ENCODE measurements around the gene STRA8. TPM values are rescaled to one million over a fixed set of nuclear protein-coding genes. Genes with fewer than 3 reads are reported as not detected.

STRA8 gene
- not detected for total RNA-seq

GRCh38 chr7:135233570-135233969 lies at the start of gene STRA8:
STRA8 (plus strand) TSS chr7:135233838; CDS start chr7:135240525, 6,687 bp downstream.
- CTCF ChIA-PET = no interaction called here
- H3K27ac Mint-ChIP-seq = no peak within 1 kb of the TSS
- DNase-seq (no peak), ATAC-seq (no peak)
- H3K27me3 Mint-ChIP-seq = no peaks in the 10 kb centered on the region
- peaks cover 7% of the 10 kb centered on the region for H3K4me1 Mint-ChIP-seq
- no peak within 1 kb of the TSS for H3K4me3 Mint-ChIP-seq
- no peaks in the 10 kb centered on the region for H3K36me3 Mint-ChIP-seq
- H3K9me3 Mint-ChIP-seq (ENCODE audit: low read depth) = no peaks in the 10 kb centered on the region

- peaks cover 16% of the 10 kb centered on the region for H3K4me1 Mint-ChIP-seq
- no peak overlapping the region for H3K4me3 Mint-ChIP-seq
- peaks cover 20% of the 10 kb centered on the region for H3K9me3 Mint-ChIP-seq (ENCODE audit: low read depth)
- CTCF ChIA-PET = no interaction called here
- no peak overlapping the region for H3K27ac Mint-ChIP-seq
- no peaks in the 10 kb centered on the region for H3K27me3 Mint-ChIP-seq
- DNase-seq (peak; percentile 9), ATAC-seq (no peak)
- peaks cover 67% of the 10 kb centered on the region for H3K36me3 Mint-ChIP-seq
These were observed 49.3 kb upstream of the STRA8 start for GRCh38 chr7:135184254-135184841.

DNA sequence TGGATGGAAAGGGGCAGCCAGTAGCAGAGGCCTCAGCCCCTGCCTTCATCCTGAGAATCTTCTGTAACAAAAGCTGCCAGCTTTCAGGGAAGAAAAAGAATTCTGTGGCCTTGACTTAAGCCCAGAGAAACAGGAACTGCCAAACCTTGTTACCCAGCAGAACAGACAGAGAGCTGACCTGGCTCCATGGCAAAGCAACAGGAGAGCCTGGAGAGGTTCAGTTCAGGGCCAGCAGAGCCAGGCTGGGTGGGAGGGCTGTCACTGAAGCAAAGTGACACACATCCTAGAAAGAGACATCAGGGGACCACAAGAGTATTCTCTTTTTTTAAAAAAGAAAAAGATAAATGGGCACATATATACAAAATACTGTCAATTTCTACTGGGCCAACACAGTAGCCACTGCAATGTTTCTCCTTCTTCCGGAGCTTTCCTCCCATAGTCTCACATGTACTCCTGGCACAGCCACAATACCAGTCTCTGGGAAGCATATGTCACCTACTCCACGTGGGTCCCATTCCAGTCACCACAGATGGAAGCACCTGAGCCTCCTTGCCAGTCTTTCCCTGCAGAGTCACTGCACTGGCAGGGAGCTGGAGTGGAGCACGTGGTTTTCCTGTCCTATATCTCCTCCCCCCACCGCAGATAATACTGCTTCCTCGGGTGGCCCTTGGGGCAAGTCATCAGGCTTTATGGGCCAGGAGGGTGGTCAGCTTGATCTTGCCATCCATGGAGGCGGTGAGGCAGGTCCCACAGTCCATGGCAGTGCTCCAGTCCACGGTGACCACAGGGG lies 48.0 kb upstream of the STRA8 start:
- Mint-ChIP-seq H3K27ac (no peak overlapping the region), H3K9me3 (ENCODE audit: low read depth) (peaks cover 18% of the 10 kb centered on the region), H3K4me1 (peaks cover 16% of the 10 kb centered on the region), H3K36me3 (peaks cover 62% of the 10 kb centered on the region), H3K4me3 (no peak overlapping the region), H3K27me3 (no peaks in the 10 kb centered on the region)
- no peak for ATAC-seq
- CTCF ChIA-PET = interaction anchor here (1.1 to 1.2 kb wide), 2 partner anchors 17 to 75 kb away, joined by 3 read pairs; no protein-coding TSS in a partner anchor
- DNase-seq = peak; percentile 35

DNA sequence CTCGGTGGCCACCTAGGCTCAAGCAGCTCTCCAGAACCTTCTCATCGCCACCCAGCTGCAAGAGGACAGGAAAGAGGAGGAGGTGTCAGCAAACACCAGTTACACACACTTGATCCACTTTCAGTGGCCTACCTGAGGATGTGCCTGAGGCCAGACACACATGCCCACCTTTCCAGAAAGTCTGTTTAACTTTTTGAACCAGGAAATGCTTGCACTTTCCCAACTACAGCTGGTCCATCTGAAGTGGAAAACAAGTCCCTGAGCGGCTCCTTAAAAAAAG lies 47.4 kb upstream of the STRA8 start:
- Mint-ChIP-seq H3K9me3 (ENCODE audit: low read depth) (peaks cover 16% of the 10 kb centered on the region), H3K4me1 (peaks cover 16% of the 10 kb centered on the region), H3K36me3 (peaks cover 61% of the 10 kb centered on the region), H3K27me3 (no peaks in the 10 kb centered on the region), H3K4me3 (no peak overlapping the region), H3K27ac (no peak overlapping the region)
- CTCF ChIA-PET = interaction anchor here (1.1 to 1.2 kb wide), 2 partner anchors 17 to 76 kb away, joined by 3 read pairs; no protein-coding TSS in a partner anchor
- ATAC-seq (no peak), DNase-seq (no peak)

DNA sequence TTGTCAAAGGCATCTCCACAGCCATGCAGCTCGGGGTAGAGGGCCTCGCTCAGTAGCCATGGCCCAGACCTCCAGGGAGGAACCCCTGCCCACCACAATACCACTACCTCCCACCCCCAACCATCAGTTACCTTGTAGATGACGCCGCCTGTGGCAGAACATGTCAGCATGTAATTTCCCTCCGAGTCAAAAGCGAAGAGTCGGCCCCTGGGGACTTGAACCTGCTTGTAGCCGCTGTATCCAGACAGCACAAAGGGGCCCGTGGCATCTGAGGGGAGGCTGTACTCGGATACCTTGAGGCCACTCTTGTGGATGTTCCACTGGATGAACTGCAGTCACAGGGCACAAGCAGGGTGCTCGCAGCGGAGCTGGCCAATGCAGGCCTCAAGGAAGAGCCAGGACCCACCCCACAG lies 46.8 kb upstream of the STRA8 start:
- Mint-ChIP-seq H3K27ac (no peak overlapping the region), H3K27me3 (no peaks in the 10 kb centered on the region), H3K36me3 (peaks cover 59% of the 10 kb centered on the region), H3K4me3 (no peak overlapping the region), H3K4me1 (peaks cover 16% of the 10 kb centered on the region), H3K9me3 (ENCODE audit: low read depth) (peaks cover 10% of the 10 kb centered on the region)
- DNase-seq = peak; percentile 43
- CTCF ChIA-PET = interaction anchor here (1.2 kb wide), 1 partner anchor 18 kb away, joined by 3 read pairs; no protein-coding TSS in a partner anchor
- ATAC-seq = no peak

DNA sequence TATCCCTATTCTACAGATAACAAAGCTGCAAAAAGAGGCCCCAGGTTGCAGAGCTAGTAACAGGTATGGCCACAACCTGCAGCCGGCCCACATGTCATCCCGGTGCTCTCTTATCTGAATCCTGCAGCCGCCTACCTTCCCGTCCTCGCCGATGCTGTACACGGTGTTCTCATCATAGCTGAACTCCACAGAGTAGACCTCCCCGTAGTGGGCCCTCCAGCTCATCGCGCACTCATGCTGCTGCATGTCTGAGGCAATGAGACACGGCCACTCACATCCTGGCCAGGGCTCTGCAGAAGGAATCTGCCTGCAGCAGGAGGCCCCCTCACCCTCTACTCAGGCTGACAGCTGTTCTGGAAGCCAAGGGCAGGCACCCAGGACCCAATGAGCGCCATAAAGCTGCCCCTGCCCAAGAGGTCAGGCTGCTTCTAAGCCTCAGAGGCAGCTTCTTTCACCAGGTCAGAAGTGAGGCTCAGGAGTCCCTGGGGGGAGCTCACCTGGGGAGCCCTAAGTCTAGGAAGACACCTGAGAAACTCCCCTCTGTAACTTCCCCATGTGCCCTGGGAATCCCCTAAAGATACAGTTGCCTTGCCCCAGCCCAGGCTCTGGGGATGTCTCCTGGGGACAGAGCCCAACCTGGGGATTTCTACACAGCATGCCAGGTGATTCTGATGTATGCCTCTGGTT lies 45.2 kb upstream of the STRA8 start:
- H3K27me3 Mint-ChIP-seq = no peaks in the 10 kb centered on the region
- no peak overlapping the region for H3K4me3 Mint-ChIP-seq
- ATAC-seq (no peak), DNase-seq (peak; percentile 9)
- peaks cover 16% of the 10 kb centered on the region for H3K4me1 Mint-ChIP-seq
- H3K9me3 Mint-ChIP-seq (ENCODE audit: low read depth) = peaks cover 2% of the 10 kb centered on the region
- no peak overlapping the region for H3K27ac Mint-ChIP-seq
- CTCF ChIA-PET = no interaction called here
- H3K36me3 Mint-ChIP-seq = peaks cover 49% of the 10 kb centered on the region

GRCh38 chr7:135189221-135189662 lies 44.4 kb upstream of the STRA8 start:
- Mint-ChIP-seq H3K27me3 (no peaks in the 10 kb centered on the region), H3K9me3 (ENCODE audit: low read depth) (no peaks in the 10 kb centered on the region), H3K36me3 (peaks cover 41% of the 10 kb centered on the region), H3K4me3 (no peak overlapping the region), H3K4me1 (peaks cover 16% of the 10 kb centered on the region), H3K27ac (no peak overlapping the region)
- CTCF ChIA-PET = no interaction called here
- ATAC-seq (no peak), DNase-seq (peak; percentile 12)

- no peak for ATAC-seq
- H3K27me3 Mint-ChIP-seq = no peaks in the 10 kb centered on the region
- peak; percentile 8 for DNase-seq
- H3K9me3 Mint-ChIP-seq (ENCODE audit: low read depth) = no peaks in the 10 kb centered on the region
- H3K36me3 Mint-ChIP-seq = peaks cover 35% of the 10 kb centered on the region
- peaks cover 16% of the 10 kb centered on the region for H3K4me1 Mint-ChIP-seq
- H3K4me3 Mint-ChIP-seq = no peak overlapping the region
- no peak overlapping the region for H3K27ac Mint-ChIP-seq
- CTCF ChIA-PET = no interaction called here
These were observed 43.7 kb upstream of the STRA8 start for GRCh38 chr7:135189961-135190360.

GRCh38 chr7:135190703-135191102 lies 42.9 kb upstream of the STRA8 start:
- H3K9me3 Mint-ChIP-seq (ENCODE audit: low read depth) = no peaks in the 10 kb centered on the region
- no peak for DNase-seq
- no peaks in the 10 kb centered on the region for H3K27me3 Mint-ChIP-seq
- H3K27ac Mint-ChIP-seq = no peak overlapping the region
- H3K4me3 Mint-ChIP-seq = no peak overlapping the region
- H3K36me3 Mint-ChIP-seq = peaks cover 29% of the 10 kb centered on the region
- peaks cover 16% of the 10 kb centered on the region for H3K4me1 Mint-ChIP-seq
- ATAC-seq = no peak
- CTCF ChIA-PET = no interaction called here

GRCh38 chr7:135192914-135193536 lies 40.6 kb upstream of the STRA8 start:
- no peaks in the 10 kb centered on the region for H3K9me3 Mint-ChIP-seq (ENCODE audit: low read depth)
- no peaks in the 10 kb centered on the region for H3K27me3 Mint-ChIP-seq
- ATAC-seq = no peak
- no peak for DNase-seq
- peaks cover 13% of the 10 kb centered on the region for H3K36me3 Mint-ChIP-seq
- H3K4me1 Mint-ChIP-seq = no peaks in the 10 kb centered on the region
- CTCF ChIA-PET = no interaction called here
- H3K27ac Mint-ChIP-seq = no peak overlapping the region
- no peak overlapping the region for H3K4me3 Mint-ChIP-seq

GRCh38 chr7:135193615-135194081 lies 40.0 kb upstream of the STRA8 start:
- CTCF ChIA-PET = interaction anchor here (1.0 kb wide), 1 partner anchor 24 kb away, joined by 3 read pairs; the partner anchor contains the start of gene CYREN
- peaks cover 11% of the 10 kb centered on the region for H3K36me3 Mint-ChIP-seq

GRCh38 chr7:135194494-135195095 lies 39.0 kb upstream of the STRA8 start:
- no peak for ATAC-seq
- CTCF ChIA-PET = interaction anchor here (1.0 kb wide), 1 partner anchor 25 kb away, joined by 3 read pairs; the partner anchor contains the start of gene CYREN
- no peaks in the 10 kb centered on the region for H3K27me3 Mint-ChIP-seq

More at GRCh38 chr7:135193615-135194081, 40.0 kb upstream of the STRA8 start:
- H3K4me1 Mint-ChIP-seq = no peaks in the 10 kb centered on the region
- DNase-seq (peak; percentile 33), ATAC-seq (no peak)
- H3K4me3 Mint-ChIP-seq = no peak overlapping the region
- H3K27me3 Mint-ChIP-seq = no peaks in the 10 kb centered on the region
- H3K27ac Mint-ChIP-seq = no peak overlapping the region
- no peaks in the 10 kb centered on the region for H3K9me3 Mint-ChIP-seq (ENCODE audit: low read depth)

GRCh38 chr7:135195156-135195555 lies 38.5 kb upstream of the STRA8 start:
- peaks cover 9% of the 10 kb centered on the region for H3K36me3 Mint-ChIP-seq
- H3K27ac Mint-ChIP-seq = no peak overlapping the region
- ATAC-seq = no peak
- no peaks in the 10 kb centered on the region for H3K4me1 Mint-ChIP-seq
- H3K27me3 Mint-ChIP-seq = no peaks in the 10 kb centered on the region
- H3K9me3 Mint-ChIP-seq (ENCODE audit: low read depth) = no peaks in the 10 kb centered on the region
- no peak for DNase-seq
- CTCF ChIA-PET = no interaction called here
- H3K4me3 Mint-ChIP-seq = no peak overlapping the region

More at GRCh38 chr7:135194494-135195095, 39.0 kb upstream of the STRA8 start:
- H3K9me3 Mint-ChIP-seq (ENCODE audit: low read depth) = no peaks in the 10 kb centered on the region
- H3K36me3 Mint-ChIP-seq = peaks cover 9% of the 10 kb centered on the region
- DNase-seq = peak; percentile 36
- H3K4me1 Mint-ChIP-seq = no peaks in the 10 kb centered on the region
- H3K27ac Mint-ChIP-seq = no peak overlapping the region
- H3K4me3 Mint-ChIP-seq = no peak overlapping the region
